Measurements from ENCODE around the gene STX2. TPM values are rescaled to one million over a fixed set of nuclear protein-coding genes. Genes with fewer than 3 reads are reported as not detected.

STX2 gene
- total RNA-seq, 1 experiment from 2014 or later: 37.8 TPM

- H3K27me3 ChIP-seq (replicated peaks; ENCODE audit: insufficient read depth, low read depth, low read length, poor library complexity): no peaks in the 10 kb centered on the region
- H3K36me3 ChIP-seq (ENCODE audit: insufficient read depth, low read length, poor library complexity, severe bottlenecking): peaks cover 4% of the 10 kb centered on the region
- DNase-seq (ENCODE audit: low spot score): no peak
- no peaks in the 10 kb centered on the region for H3K4me1 ChIP-seq (ENCODE audit: insufficient read depth, low read length, poor library complexity, severe bottlenecking)
- intact Hi-C loops (cut with micrococcal nuclease; ENCODE audit: unreplicated experiment): no loop called here
- no peak for TF ChIP-seq EZH2 (IDR thresholded peaks at IDR 0.05; ENCODE audit: borderline replicate concordance, low read depth, low read length, poor library complexity, severe bottlenecking)
- TF ChIP-seq, protein P1, sequence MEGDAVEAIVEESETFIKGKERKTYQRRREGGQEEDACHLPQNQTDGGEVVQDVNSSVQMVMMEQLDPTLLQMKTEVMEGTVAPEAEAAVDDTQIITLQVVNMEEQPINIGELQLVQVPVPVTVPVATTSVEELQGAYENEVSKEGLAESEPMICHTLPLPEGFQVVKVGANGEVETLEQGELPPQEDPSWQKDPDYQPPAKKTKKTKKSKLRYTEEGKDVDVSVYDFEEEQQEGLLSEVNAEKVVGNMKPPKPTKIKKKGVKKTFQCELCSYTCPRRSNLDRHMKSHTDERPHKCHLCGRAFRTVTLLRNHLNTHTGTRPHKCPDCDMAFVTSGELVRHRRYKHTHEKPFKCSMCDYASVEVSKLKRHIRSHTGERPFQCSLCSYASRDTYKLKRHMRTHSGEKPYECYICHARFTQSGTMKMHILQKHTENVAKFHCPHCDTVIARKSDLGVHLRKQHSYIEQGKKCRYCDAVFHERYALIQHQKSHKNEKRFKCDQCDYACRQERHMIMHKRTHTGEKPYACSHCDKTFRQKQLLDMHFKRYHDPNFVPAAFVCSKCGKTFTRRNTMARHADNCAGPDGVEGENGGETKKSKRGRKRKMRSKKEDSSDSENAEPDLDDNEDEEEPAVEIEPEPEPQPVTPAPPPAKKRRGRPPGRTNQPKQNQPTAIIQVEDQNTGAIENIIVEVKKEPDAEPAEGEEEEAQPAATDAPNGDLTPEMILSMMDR (conservative IDR thresholded peaks at IDR 0.05; ENCODE audit: low read depth, low read length): no peak
- no TSS peak for BruUV-seq (replicated peaks)
- H3K27ac ChIP-seq (ENCODE audit: low read depth, low read length, poor library complexity, severe bottlenecking): no peak overlapping the region
- no peak overlapping the region for H3K4me3 ChIP-seq (ENCODE audit: low read depth, low read length, poor library complexity, severe bottlenecking)
- ChIA-PET POLR2A (ENCODE audit: low non-redundant PET) (no interaction called here), CTCF (no interaction called here)
- H3K9me3 ChIP-seq (ENCODE audit: low read depth, low read length, poor library complexity, severe bottlenecking): no peaks in the 10 kb centered on the region
Observed at GRCh38 chr12:130831246-130831645, 7.8 kb downstream of the STX2 start.

DNA sequence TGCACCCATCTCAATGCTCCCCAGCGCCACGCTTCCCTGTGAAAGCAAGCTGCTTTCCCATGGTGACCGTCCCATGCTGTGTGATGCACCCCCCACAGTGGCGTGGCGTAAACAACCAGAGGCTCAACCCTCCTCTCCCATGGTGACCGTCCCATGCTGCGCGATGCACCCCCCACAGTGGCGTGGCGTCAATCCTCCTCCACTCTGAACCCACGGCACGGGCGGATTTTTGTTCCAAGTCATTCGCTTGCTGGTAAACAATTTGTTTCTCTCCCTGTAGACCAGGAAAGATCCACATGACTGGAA, 8.9 kb downstream of the STX2 start:
- Histone ChIP-seq H3K4me3 (ENCODE audit: low read depth, low read length, poor library complexity, severe bottlenecking) (no peak overlapping the region), H3K36me3 (ENCODE audit: insufficient read depth, low read length, poor library complexity, severe bottlenecking) (peaks cover 7% of the 10 kb centered on the region), H3K9me3 (ENCODE audit: low read depth, low read length, poor library complexity, severe bottlenecking) (no peaks in the 10 kb centered on the region), H3K27me3 (replicated peaks; ENCODE audit: insufficient read depth, low read depth, low read length, poor library complexity) (no peaks in the 10 kb centered on the region), H3K27ac (ENCODE audit: low read depth, low read length, poor library complexity, severe bottlenecking) (no peak overlapping the region), H3K4me1 (ENCODE audit: insufficient read depth, low read length, poor library complexity, severe bottlenecking) (no peaks in the 10 kb centered on the region)
- DNase-seq (ENCODE audit: low spot score): no peak
- no TSS peak for BruUV-seq (replicated peaks)
- TF ChIP-seq, protein P1 (conservative IDR thresholded peaks at IDR 0.05; ENCODE audit: low read depth, low read length): no peak
- no peak for TF ChIP-seq EZH2 (IDR thresholded peaks at IDR 0.05; ENCODE audit: borderline replicate concordance, low read depth, low read length, poor library complexity, severe bottlenecking)
- CTCF ChIA-PET: no interaction called here
- POLR2A ChIA-PET (ENCODE audit: low non-redundant PET): interaction anchor here (0.7 kb wide), 1 partner anchor 21 kb away, joined by 3 read pairs; no protein-coding TSS in a partner anchor
- intact Hi-C loops (cut with micrococcal nuclease; ENCODE audit: unreplicated experiment): no loop called here

DNA sequence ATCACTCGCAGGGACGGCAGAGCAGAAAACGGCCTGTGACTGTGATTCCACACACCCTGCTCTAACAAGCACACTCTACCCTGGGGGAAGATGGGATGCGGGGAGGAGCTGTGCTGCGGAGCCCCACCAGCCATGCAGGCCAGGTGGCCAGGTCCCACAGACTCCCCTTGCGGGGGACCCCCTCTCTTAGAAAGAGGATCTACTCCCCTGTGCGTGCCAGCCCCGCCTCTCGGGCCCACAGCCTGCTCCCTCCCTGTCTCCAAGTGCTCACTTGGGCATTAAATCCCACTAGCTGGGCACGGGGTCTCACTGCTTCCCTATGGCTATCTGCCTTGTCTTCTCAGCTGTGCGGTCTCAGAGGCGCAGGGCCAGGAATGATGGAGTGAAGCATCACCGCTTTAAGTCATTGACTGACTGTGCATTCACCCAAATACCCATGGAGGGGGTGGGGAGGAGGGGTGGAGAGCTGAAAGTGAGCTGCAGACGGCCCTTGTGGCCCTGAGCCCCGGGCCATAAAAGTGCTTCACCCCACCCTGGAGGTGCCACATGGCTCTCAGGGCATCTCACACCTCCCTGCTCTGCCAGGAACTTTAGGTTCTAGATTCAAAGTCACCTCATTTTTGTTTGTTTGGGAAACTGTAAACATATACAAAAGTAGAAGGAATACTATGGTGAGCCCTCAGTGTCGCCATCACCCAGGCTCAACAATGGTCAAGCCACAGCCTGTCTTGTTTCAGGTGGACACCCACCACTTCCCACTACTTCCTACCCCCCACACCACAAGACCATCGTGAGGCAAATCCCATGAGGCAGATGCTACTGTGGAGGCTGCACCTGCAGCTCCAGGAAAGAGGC, 9.4 kb downstream of the STX2 start:
- peaks cover 7% of the 10 kb centered on the region for H3K36me3 ChIP-seq (ENCODE audit: insufficient read depth, low read length, poor library complexity, severe bottlenecking)
- POLR2A ChIA-PET (ENCODE audit: low non-redundant PET): no interaction called here
- BruUV-seq (replicated peaks): no TSS peak
- intact Hi-C loops (cut with micrococcal nuclease; ENCODE audit: unreplicated experiment): no loop called here
- no peaks in the 10 kb centered on the region for H3K27me3 ChIP-seq (replicated peaks; ENCODE audit: insufficient read depth, low read depth, low read length, poor library complexity)
- DNase-seq (ENCODE audit: low spot score): no peak
- CTCF ChIA-PET: no interaction called here
- H3K9me3 ChIP-seq (ENCODE audit: low read depth, low read length, poor library complexity, severe bottlenecking): no peaks in the 10 kb centered on the region
- no peak for TF ChIP-seq EZH2 (IDR thresholded peaks at IDR 0.05; ENCODE audit: borderline replicate concordance, low read depth, low read length, poor library complexity, severe bottlenecking)
- TF ChIP-seq, protein P1 (conservative IDR thresholded peaks at IDR 0.05; ENCODE audit: low read depth, low read length): no peak
- no peak overlapping the region for H3K4me3 ChIP-seq (ENCODE audit: low read depth, low read length, poor library complexity, severe bottlenecking)
- H3K27ac ChIP-seq (ENCODE audit: low read depth, low read length, poor library complexity, severe bottlenecking): no peak overlapping the region
- H3K4me1 ChIP-seq (ENCODE audit: insufficient read depth, low read length, poor library complexity, severe bottlenecking): no peaks in the 10 kb centered on the region

All from A673 (cell line).